Measurements from ENCODE around the gene PRX. TPM values are rescaled to one million over a fixed set of nuclear protein-coding genes. Genes with fewer than 3 reads are reported as not detected.

PRX gene
- polyA plus RNA-seq, 5 donors: 9.7 to 17.2 (median 11.0) TPM

DNA sequence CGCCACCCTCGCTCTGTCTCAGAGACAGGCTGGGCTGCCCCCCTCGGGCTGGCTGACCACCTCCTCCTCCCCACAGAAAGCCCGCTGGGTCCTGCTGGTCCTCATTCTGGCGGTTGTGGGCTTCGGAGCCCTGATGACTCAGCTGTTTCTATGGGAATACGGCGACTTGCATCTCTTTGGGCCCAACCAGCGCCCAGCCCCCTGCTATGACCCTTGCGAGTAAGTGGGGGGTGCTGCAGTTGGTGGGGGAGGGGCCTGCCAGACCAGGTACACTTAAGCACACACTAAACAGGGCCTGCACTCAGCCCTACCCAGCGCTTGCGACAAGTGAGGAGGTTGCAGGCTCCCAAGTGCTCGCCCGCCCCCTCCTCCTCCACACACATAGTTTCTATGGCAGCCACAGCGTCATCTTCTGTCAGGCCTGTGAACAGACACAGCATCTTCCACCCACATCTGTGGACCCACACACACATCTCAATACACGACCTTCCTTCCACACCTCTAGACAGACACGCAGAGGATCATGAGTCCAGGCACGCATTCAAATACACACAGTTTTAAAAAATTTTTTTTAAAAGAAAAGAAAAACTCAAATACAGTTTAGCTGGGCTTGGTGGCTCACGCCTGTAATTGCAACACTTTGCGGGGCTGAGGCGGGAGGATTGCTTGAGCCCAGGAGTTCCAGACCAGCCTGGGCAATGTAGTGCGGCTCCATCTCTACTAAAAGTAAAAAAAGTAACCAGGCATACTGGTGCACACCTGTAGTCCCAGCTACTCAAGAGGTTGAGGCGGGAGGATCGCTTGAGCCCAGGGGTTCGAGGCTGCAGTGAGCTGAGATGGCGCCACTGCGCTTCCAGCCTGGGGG is 46.2 kb downstream of the PRX start:
- peak; percentile 44 to 49 for DNase-seq

GRCh38 chr19:40365613-40366401 is 47.4 kb downstream of the PRX start:
- peak; percentile 79 for DNase-seq

GRCh38 chr19:40365010-40365409 is 48.2 kb downstream of the PRX start:
- DNase-seq: no peak

DNA sequence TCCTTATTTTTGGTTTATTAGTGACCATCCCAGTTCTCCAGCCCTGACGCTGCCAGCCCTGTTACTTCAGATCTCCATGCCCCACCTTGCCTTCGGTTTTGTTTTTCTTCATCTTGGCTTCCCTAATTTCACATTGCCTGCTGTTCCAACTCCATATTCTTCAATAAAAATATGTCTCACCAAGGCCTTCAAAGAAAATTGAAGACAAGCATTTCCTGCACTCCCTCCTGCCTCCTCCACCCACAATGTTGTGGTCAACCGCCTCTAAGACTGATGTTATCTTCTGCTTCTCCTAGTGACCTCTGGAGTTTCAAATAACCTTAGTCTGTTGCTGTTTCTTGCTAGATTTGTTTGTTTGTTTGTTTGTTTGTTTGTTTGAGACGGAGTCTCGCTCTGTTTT is 50.1 kb downstream of the PRX start:
- DNase-seq: no peak

DNA sequence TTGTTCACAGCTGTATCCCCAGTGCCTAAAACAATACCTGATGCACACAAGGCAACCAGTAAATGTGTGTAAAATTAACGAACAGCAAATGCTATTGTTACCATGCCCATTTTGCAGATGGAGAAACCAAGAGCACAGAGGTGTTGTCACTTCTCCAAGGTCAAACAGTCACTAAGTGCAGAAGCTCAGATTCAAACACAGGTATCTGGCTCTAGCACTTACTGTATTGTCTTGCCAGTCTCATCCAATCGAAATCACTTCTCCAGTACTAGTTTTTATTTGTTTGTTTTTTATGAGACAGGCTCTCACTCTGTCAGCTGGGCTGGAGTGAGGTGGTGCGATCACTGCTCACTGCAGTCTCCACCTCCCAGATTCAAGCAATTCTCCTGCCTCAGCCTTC is 51.0 kb downstream of the PRX start:
- no peak for DNase-seq

DNA sequence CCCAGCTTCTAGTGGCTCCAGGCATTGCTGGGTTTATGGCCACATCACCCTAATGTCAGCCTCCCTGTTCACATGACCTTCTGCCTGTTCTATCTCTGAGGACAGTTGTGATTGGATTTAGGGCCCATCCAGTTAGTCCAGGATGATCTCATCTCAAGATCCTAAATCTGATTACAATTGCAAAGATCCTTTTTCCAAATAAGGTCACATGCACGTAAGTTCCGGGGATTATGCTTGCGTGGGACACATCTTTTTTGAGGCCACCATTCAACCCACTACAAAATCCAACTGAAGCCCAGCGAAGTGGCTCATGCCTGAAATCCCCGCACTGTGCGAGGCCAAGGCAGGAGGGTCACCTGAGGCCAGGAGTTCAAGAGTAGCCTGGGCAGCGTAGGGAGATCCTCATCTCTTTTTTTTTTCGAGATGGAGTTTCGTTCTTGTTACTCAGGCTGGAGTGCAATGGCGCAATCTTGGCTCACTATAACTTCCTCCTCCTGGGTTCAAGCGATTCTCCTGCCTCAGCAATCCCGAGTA is 52.4 kb downstream of the PRX start:
- DNase-seq: no peak

DNA sequence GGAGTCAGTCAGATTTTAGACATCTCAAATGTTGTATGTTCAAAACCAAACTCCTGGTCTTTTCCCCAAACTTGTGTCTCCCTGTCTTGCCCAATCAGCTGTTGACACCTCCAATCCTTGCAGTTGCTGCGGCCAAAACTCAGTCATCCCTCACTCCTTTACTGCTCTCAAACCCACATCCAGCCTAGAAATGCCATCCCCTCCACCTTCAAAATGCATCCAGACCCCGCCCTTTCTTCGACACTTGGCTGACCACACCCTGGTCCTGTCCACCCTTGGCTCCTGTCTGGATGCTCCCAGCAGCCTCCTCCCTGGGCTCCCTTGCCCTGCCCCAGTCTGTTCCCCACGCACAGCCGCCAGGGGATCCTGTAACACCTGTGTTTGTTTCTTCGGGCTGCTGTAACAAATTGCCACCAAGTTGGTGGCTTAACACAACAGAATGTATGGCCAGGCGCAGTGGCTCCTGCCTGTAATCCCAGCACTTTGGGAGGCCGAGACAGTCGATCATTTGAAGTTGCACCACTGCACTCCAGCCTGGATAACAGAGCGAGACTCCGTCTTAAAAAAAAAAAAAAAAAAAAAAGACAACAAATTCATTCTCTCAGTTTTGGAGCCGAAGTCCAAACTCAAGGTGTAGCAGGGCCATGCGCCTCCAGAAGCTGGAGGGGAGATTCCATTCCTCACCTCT is 53.0 kb downstream of the PRX start:
- no peak for DNase-seq

DNA sequence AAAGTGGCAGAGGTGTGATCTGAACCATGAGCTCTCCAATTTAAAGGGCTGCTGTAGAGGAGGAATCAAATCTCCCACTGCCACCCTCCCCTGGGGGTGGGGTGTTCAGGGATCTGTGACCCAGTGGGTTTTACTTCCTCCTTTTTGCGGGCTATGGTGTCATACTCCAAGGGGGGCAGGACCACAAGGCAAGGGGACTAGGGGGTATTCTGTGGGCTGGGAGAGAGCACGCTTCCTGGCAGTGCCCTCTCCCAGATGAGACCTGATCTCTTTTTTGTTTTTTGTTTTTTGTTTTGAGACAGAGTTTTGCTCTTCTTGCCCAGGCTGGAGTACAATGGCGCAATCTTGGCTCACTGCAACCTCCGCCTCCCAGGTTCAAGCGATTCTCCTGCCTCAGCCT is 54.4 kb downstream of the PRX start:
- no peak for DNase-seq

- no peak for DNase-seq
Measured at GRCh38 chr19:40357640-40358039, 55.5 kb downstream of the PRX start.

- no peak for DNase-seq
Measured at GRCh38 chr19:40356681-40357595, 56.2 kb downstream of the PRX start.

DNA sequence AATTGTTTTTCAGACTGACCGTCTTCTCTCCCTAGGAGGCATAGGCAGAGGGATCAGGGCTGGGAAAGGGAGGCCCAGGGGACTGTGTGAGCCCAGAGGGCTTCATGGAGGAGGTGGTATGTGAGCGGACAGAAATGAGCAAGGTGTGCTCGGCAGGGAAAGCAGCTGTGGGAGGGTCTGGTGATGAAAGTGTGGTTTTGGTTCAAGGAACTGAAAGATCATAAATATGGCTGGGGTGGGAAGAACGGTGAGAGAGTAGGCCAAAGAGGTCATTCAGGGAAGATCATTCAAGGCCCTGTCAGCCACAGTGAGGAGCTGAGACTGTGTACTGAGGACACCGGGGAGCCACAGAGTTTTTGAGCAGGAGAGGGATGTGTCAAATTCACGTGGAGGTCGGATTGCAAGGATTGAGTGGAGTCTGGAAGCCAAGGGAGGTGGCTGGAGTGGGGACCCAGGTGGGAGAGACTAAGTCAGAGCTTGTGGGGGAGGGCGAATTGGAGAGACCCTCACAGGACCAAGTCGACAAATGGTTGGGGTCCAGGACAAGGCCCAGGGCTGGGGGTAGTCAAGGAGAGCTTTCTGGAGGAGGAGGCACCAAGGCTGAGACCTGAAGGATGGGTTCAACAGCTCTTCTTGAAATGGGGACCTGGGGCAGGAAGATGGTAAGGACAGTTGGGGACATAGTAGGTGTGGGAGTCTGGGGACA is 57.0 kb downstream of the PRX start:
- no peak for DNase-seq

GRCh38 chr19:40348961-40349507 is 64.1 kb downstream of the PRX start:
- DNase-seq: peak in 1 of 2 donors; percentile 29

DNA sequence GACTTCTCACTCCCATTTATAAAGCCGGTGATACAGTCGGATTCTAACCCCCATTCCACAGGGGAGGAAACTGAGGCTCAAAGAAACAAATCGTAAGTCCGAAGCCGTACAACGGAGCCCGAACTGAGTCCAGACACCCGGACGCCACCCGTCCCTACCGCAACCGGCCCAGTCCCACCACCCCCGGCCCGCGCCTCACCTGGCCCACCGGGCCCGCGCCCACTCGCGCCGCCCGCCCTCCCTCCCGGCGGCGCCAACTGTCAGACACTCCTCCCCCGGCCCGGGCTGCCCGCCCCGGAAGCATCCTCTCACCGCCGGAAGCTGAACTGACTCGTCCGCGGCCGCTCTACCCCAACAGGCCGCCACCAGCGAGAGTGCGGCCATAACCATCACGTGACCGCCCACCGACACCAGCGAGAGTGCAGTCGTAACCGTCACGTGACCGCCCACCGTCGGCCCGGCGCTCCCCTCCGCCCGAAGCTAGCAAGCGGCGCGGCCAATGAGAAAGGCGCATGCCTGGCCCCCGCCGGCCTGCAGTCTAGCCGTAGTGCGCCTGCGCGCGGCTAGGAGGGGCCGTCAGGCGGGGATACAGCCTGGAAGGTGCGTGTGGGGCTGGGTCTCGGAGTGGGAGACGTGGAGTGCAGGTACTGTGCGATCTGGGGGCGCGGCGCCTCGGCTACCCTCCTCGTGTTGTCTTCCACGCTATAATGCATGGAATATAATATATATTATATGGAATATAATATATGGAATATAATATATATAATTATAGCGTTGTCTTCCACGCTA is 64.9 kb downstream of the PRX start, which contains the start of the genes C19orf47 and PLD3:
Gene C19orf47 (minus strand): TSS at position 273 of the 789 bp plus-strand sequence. CDS start 6,540 bp downstream, outside the sequence.
Gene PLD3 (plus strand): TSS at position 571 of the 789 bp plus-strand sequence. CDS start 17,789 bp downstream, outside the sequence.
- DNase-seq: peak; percentile 99

DNA sequence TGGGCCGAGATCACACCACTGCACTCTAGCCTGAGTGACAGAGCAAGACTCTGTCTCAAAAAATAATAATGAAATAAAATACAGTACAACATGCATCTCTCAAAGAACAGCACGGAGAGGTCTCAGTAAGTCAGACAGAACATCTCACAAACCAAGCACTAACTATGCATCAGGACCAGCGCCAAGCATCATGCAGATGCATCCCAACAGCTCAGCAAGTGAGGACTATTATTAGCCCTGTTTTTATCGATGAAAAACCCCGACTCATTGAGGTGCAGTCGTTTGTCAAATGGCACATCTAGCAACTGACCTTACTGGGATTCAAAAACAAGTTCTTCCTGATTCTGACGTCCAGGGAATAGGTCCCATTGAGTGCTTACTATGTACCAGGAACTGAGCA is 68.8 kb downstream of the PRX start:
- DNase-seq: no peak

Measured in right lung (tissue), 5 donors.